Upper lobe of left lung (tissue), 4 donors: ENCODE data around the gene PRDM2.

ENCODE experiments used
- CTCF ChIP-seq, 6 experiments: fragments of 450-650 bp in 4 of 6; fragments of 200-600 bp in 2 of 6; sonication (generic) in 2 of 6; IDR thresholded peaks; one replicate each; pipeline ENCODE4 v1.5.1; 2016 to 2019; ENCODE audit warnings: antibody characterized with exemption in 6 of 6
- POLR2AphosphoS5 ChIP-seq, 2 donors: sonication (generic); formaldehyde crosslinking; IDR thresholded peaks; one replicate each; pipeline ENCODE4 v1.5.1; 2017; ENCODE audit warnings: antibody characterized with exemption in 2 of 2

- TF ChIP-seq CTCF (IDR thresholded peaks at IDR 0.05) (no peak), POLR2AphosphoS5 (IDR thresholded peaks at IDR 0.05) (no peak)
Observed at GRCh38 chr1:13803546-13804239, 103.7 kb downstream of the PRDM2 start.
